Right lobe of liver (tissue), 4 donors: ENCODE results near the gene OTC.

ENCODE experiments used
- POLR2A ChIP-seq: fragments of 450-650 bp; IDR thresholded peaks from one replicate; pipeline ENCODE4 v1.6.1; 2017; ENCODE audit warnings: antibody characterized with exemption, mild to moderate bottlenecking
- TF ChIP-seq, protein P1 (sequence below), 4 donors: fragments of 200-600 bp in 3 of 4; fragments of 450-650 bp in 1 of 4; IDR thresholded peaks; one replicate each; pipeline versions ENCODE4 v1.5.1 to v1.8.0; 2016 to 2022; ENCODE audit warnings: antibody characterized with exemption in 4 of 4, mild to moderate bottlenecking in 2 of 4
- donor health status: DM: no; HTN: no; CAD: no.
- donor health status: DM: no; HTN: no; CAD: no.
- donor health status: DM: no; HTN: yes; CAD: no.

DNA sequence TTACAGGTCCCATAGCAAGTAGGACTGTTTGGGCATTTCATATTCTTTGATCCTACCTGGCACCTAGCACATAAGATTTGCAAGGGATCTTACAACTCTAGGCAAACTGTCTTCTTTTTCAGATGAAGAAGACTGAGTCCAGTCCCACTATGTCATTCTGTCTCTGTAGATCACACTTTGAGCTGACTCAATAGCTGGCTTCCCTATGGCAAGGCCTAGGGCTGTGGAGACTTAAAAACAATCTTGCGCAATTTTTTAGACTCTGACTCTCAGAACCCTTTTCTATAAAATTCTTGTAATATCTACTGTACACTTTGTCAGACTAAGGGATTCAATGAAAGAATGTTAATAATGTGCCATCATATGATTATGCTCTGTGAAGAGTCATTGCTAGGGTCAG, 26.7 kb downstream of the OTC start:
- TF ChIP-seq POLR2A = no peak
- TF ChIP-seq, protein P1, sequence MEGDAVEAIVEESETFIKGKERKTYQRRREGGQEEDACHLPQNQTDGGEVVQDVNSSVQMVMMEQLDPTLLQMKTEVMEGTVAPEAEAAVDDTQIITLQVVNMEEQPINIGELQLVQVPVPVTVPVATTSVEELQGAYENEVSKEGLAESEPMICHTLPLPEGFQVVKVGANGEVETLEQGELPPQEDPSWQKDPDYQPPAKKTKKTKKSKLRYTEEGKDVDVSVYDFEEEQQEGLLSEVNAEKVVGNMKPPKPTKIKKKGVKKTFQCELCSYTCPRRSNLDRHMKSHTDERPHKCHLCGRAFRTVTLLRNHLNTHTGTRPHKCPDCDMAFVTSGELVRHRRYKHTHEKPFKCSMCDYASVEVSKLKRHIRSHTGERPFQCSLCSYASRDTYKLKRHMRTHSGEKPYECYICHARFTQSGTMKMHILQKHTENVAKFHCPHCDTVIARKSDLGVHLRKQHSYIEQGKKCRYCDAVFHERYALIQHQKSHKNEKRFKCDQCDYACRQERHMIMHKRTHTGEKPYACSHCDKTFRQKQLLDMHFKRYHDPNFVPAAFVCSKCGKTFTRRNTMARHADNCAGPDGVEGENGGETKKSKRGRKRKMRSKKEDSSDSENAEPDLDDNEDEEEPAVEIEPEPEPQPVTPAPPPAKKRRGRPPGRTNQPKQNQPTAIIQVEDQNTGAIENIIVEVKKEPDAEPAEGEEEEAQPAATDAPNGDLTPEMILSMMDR (IDR thresholded peaks at IDR 0.05) = no peak
